Osteocyte (in vitro differentiated cells): ENCODE results near the gene SUMF1. TPM values are rescaled to one million over a fixed set of nuclear protein-coding genes. Genes with fewer than 3 reads are reported as not detected.

ENCODE experiments used
- DNase-seq: peaks from one replicate; pipeline ENCODE4 v3.0.0; 2021; ENCODE audit warnings: mixed read lengths; ENCODE audit not compliant: unreplicated experiment; ENCODE audit errors: extremely low spot score
- H3K27ac Mint-ChIP-seq: one replicate; pipeline ENCODE4 v1.8.0; 2021; ENCODE audit warnings: mild to moderate bottlenecking, mixed read lengths; ENCODE audit not compliant: unreplicated experiment
- H3K27me3 Mint-ChIP-seq: one replicate; pipeline ENCODE4 v1.8.0; 2021; ENCODE audit warnings: mixed read lengths; ENCODE audit not compliant: unreplicated experiment
- H3K36me3 Mint-ChIP-seq: one replicate; pipeline ENCODE4 v1.8.0; 2021; ENCODE audit warnings: mixed read lengths; ENCODE audit not compliant: unreplicated experiment
- H3K4me1 Mint-ChIP-seq: one replicate; pipeline ENCODE4 v1.8.0; 2021; ENCODE audit warnings: mixed read lengths; ENCODE audit not compliant: unreplicated experiment
- H3K4me3 Mint-ChIP-seq: one replicate; pipeline ENCODE4 v1.8.0; 2021; ENCODE audit warnings: mild to moderate bottlenecking, moderate library complexity, mixed read lengths; ENCODE audit not compliant: unreplicated experiment
- H3K9me3 Mint-ChIP-seq: one replicate; pipeline ENCODE4 v1.8.0; 2021; ENCODE audit warnings: mixed read lengths; ENCODE audit not compliant: unreplicated experiment
- total RNA-seq: library from RNA; stranded (reverse); gene quantifications from 2 replicates; pipeline ENCODE4 v1.2.1, GENCODE V29; 2021
- TF ChIP-seq, protein P1 (sequence below): fragments of 200-600 bp; sonication (generic); IDR thresholded peaks from 2 replicates; pipeline ENCODE4 v1.5.0; 2021; ENCODE audit warnings: antibody characterized with exemption, mild to moderate bottlenecking, moderate library complexity

Gene SUMF1
- total RNA-seq, 1 donor from 2014 or later, result 44.1 TPM

DNA sequence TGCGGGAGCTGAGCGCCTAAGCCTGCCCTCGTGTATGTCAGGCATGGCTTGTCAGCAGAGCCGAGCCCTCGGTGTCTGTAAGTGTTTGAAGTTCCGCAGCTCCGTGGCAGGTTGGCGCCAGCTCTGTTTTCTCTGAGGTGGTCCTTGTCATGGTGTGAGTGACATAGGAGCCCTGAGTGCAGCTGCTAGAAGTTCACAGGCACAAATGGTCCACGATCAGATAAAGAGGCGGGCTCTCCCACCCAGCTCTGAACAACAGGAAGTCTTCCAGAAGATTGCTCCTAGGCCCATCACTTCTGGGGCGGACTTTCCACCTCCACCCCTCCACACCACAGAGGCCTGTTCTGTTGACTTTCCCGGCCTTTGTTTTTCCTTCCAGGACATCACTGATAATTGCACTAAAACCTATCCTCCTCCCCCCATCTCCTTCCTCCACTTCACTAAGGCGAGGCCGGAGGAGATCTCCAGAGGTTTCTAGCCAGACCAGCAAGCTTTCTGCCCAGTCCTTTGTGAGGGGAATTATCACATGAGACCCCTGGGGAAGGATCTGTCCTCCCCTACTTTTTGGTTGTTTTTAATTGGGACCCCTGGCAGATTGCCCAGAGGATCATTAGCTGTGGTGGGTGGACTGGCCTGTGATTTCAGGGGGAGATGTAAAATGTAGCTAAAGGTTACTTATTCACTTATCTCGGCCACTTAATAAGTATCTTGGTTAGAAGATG lies 46.0 kb upstream of the SUMF1 start:
- no peak overlapping the region for H3K27ac Mint-ChIP-seq
- no peaks in the 10 kb centered on the region for H3K9me3 Mint-ChIP-seq
- no peak for DNase-seq
- TF ChIP-seq, protein P1, sequence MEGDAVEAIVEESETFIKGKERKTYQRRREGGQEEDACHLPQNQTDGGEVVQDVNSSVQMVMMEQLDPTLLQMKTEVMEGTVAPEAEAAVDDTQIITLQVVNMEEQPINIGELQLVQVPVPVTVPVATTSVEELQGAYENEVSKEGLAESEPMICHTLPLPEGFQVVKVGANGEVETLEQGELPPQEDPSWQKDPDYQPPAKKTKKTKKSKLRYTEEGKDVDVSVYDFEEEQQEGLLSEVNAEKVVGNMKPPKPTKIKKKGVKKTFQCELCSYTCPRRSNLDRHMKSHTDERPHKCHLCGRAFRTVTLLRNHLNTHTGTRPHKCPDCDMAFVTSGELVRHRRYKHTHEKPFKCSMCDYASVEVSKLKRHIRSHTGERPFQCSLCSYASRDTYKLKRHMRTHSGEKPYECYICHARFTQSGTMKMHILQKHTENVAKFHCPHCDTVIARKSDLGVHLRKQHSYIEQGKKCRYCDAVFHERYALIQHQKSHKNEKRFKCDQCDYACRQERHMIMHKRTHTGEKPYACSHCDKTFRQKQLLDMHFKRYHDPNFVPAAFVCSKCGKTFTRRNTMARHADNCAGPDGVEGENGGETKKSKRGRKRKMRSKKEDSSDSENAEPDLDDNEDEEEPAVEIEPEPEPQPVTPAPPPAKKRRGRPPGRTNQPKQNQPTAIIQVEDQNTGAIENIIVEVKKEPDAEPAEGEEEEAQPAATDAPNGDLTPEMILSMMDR, result no peak
- peaks cover 3% of the 10 kb centered on the region for H3K36me3 Mint-ChIP-seq
- H3K4me3 Mint-ChIP-seq, result no peak overlapping the region
- no peaks in the 10 kb centered on the region for H3K27me3 Mint-ChIP-seq
- no peaks in the 10 kb centered on the region for H3K4me1 Mint-ChIP-seq

DNA sequence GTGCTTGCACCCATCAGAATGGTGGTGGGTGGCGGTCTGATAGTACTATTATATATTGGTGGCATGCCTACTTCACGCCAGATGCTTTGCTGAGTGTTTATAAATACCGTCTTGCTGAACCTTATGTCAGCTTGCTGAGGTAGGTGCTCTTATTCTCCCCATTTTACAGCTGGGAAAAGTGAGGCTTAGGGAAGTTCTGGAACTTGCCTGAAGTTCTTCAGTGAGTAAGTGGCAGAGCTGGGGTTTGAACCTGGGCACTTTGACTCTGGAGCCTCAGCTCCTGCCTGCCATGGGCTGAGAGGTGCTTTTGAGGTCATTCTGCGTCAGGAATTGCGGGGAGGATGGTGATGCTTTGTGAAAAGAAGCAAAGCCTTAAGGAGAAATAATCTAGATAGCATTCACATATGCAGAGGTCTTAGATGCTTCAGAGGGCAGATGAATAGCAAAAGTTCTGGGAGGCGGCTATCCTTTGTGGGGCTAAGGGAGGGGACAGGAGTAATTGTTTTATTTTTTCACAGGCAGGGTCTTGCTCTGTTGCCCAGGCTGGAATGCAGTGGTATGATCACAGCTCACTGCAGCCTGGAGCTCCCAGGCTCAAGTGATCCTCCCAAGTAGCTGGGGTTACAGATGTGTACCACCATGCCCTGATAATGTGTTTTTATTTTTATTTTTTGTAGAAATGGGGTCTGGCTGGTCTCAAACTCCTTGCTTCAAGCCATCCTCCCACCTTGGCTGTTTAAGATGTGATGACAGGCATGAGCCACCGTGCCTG lies 44.6 kb upstream of the SUMF1 start:
- DNase-seq, result no peak

DNA sequence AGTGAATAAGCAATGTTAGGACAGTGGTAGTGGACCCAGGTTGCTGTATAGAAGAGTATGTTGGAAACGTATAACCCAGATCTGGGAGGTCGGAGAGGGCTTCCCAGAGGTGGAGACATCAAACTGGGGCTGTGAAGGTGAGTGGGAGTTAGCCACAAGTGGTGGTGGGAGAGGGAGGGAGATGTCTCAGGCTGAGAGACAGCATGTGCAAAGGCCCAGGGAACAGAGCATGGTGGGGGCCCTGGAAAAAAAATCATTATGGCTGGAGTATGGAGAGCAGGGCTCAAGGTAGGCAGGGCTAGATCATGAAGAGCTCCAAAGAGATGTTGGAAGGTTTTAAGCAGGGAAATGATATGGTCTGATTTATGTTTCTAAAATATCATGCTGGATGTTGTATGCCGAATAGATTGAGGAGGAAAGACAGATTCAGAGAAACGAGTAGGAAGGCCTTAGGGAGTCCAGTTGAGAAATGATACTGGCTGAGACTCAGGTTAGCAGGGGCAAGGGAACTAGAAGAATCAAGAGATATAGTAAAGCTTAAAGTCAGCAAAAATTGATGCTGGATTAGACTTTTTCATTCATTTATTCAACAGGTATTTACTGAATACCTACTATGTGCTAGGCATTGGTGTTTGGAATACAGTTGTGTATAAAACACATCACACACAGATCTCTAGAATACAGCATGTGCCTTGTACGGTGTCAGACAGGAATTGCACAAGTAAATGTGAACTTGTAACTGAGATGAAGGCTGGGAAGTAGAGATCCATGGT lies 43.1 kb upstream of the SUMF1 start:
- Mint-ChIP-seq H3K27me3 (no peaks in the 10 kb centered on the region), H3K27ac (no peak overlapping the region)

More for the DNA sequence above, 44.6 kb upstream of the SUMF1 start:
- no peaks in the 10 kb centered on the region for H3K27me3 Mint-ChIP-seq
- no peak overlapping the region for H3K27ac Mint-ChIP-seq
- H3K36me3 Mint-ChIP-seq, result no peaks in the 10 kb centered on the region
- no peak overlapping the region for H3K4me3 Mint-ChIP-seq
- peaks cover 8% of the 10 kb centered on the region for H3K4me1 Mint-ChIP-seq
- H3K9me3 Mint-ChIP-seq, result no peaks in the 10 kb centered on the region
- TF ChIP-seq, protein P1, result no peak

DNA sequence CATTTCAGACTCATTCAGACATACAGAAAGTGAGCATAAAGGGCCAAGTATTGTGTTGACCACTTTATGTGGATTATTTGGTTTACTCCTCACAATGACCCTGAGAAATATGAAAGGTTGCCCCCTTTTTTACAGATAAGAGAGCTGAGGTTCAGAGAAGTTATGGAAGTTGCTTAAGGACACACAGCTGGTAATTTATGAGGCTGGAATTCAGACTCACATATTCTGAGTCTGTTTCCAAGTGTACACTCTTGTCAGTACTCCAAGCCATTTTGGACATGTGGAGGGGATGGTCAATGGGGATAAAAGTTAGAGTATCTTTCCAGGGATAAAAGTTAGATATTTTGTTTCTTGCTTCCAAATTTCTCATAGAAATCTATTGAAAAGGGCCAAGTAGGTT lies 42.0 kb upstream of the SUMF1 start:
- no peaks in the 10 kb centered on the region for H3K27me3 Mint-ChIP-seq
- no peaks in the 10 kb centered on the region for H3K9me3 Mint-ChIP-seq
- TF ChIP-seq, protein P1, result no peak
- peaks cover 23% of the 10 kb centered on the region for H3K4me1 Mint-ChIP-seq
- H3K4me3 Mint-ChIP-seq, result no peak overlapping the region
- no peak overlapping the region for H3K27ac Mint-ChIP-seq
- no peak for DNase-seq
- H3K36me3 Mint-ChIP-seq, result no peaks in the 10 kb centered on the region

More for the DNA sequence above, 43.1 kb upstream of the SUMF1 start:
- no peak for DNase-seq
- H3K36me3 Mint-ChIP-seq, result no peaks in the 10 kb centered on the region
- H3K4me1 Mint-ChIP-seq, result peaks cover 12% of the 10 kb centered on the region
- H3K9me3 Mint-ChIP-seq, result no peaks in the 10 kb centered on the region
- TF ChIP-seq, protein P1, result no peak
- H3K4me3 Mint-ChIP-seq, result no peak overlapping the region
